Measurements from ENCODE around the gene WWC1. TPM values are rescaled to one million over a fixed set of nuclear protein-coding genes. Genes with fewer than 3 reads are reported as not detected.

Gene WWC1
- total and polyA plus RNA-seq, 10 of the 15 experiments (the other 5 are each of a cell fraction or from before 2014, with no cell fraction given), result 0.50 to 7.8 (median 2.5) TPM

- CTCF ChIA-PET, result interaction anchor here (1.0 to 1.2 kb wide), 2 partner anchors 12 to 17 kb away, joined by 3 to 4 read pairs; no protein-coding TSS in a partner anchor
- no peak overlapping the region for H3K9ac ChIP-seq (ENCODE audit: control insufficient read depth, insufficient read depth, low read length)
- no peak overlapping the region for H2AFZ ChIP-seq (ENCODE audit: control insufficient read depth, low read depth, low read length)
- POLR2A ChIA-PET, result no interaction called here
- RAD21 ChIA-PET (ENCODE audit: unreplicated experiment), result no interaction called here
- FAIRE-seq (no peak), ATAC-seq (no peak), DNase-seq (ENCODE audit: low read depth, low spot score) (no peak)
- H3K79me2 ChIP-seq (ENCODE audit: control insufficient read depth, insufficient read depth, low read length), result no peaks in the 10 kb centered on the region
- H3K4me1 ChIP-seq (ENCODE audit: control insufficient read depth, insufficient read depth, low read length), result peaks cover 4% of the 10 kb centered on the region
- no peak overlapping the region for H3K27ac ChIP-seq (ENCODE audit: control insufficient read depth, insufficient read depth)
- no TSS peak for BruUV-seq (replicated peaks)
- intact Hi-C loops (cut with micrococcal nuclease; ENCODE audit: unreplicated experiment) (no loop called here), in situ Hi-C loops (cut with MboI) (no loop called here)
- no peak overlapping the region for H3K4me3 ChIP-seq
- SMC1A ChIA-PET (ENCODE audit: uncharacterized antibody, unreplicated experiment), result no interaction called here
- no peaks in the 10 kb centered on the region for H3K9me3 ChIP-seq (replicated peaks; ENCODE audit: control insufficient read depth, insufficient read depth, low read length)
- no peaks in the 10 kb centered on the region for H3K36me3 ChIP-seq (ENCODE audit: control insufficient read depth in 2 of 2, insufficient read depth in 2 of 2, low read length in 1 of 2)
- H3K4me2 ChIP-seq (ENCODE audit: control insufficient read depth, insufficient read depth), result no peak overlapping the region
- H4K20me1 ChIP-seq (ENCODE audit: control insufficient read depth, insufficient read depth), result no peaks in the 10 kb centered on the region
- 72% methylated on average over 6 of the region's 6 CpGs for WGBS (ENCODE audit: insufficient coverage, insufficient replicate concordance, low lambda C conversion rate, missing lambda C conversion rate)
- no peaks in the 10 kb centered on the region for H3K27me3 ChIP-seq (replicated peaks in 1 of 2; ENCODE audit: control insufficient read depth in 2 of 2, insufficient read depth in 2 of 2, low read length in 1 of 2)
- TF ChIP-seq FOXM1 (IDR thresholded peaks at IDR 0.05; ENCODE audit: low read depth, low read length) (no peak), POLR2A (IDR thresholded peaks at IDR 0.05; ENCODE audit: low read depth, low read length) (no peak), ELK1 (IDR thresholded peaks at IDR 0.05; ENCODE audit: low read depth, low read length) (no peak), CEBPB (IDR thresholded peaks at IDR 0.05; ENCODE audit: borderline replicate concordance in 1 of 2, low read depth in 2 of 2, low read length in 2 of 2) (no peak)
Observed at GRCh38 chr5:168342151-168342825, 50.8 kb downstream of the WWC1 start.

GRCh38 chr5:168342985-168343384 is 51.5 kb downstream of the WWC1 start:
- ATAC-seq, result no peak
- SMC1A ChIA-PET (ENCODE audit: uncharacterized antibody, unreplicated experiment), result no interaction called here
- H3K79me2 ChIP-seq (ENCODE audit: control insufficient read depth, insufficient read depth, low read length), result no peaks in the 10 kb centered on the region

More at GRCh38 chr5:168342985-168343384, 51.5 kb downstream of the WWC1 start:
- BruUV-seq (replicated peaks), result no TSS peak
- intact Hi-C loops (cut with micrococcal nuclease; ENCODE audit: unreplicated experiment), result no loop called here
- Histone ChIP-seq H3K27me3 (replicated peaks in 1 of 2; ENCODE audit: control insufficient read depth in 2 of 2, insufficient read depth in 2 of 2, low read length in 1 of 2) (no peaks in the 10 kb centered on the region), H3K36me3 (ENCODE audit: control insufficient read depth in 2 of 2, insufficient read depth in 2 of 2, low read length in 1 of 2) (no peaks in the 10 kb centered on the region), H3K27ac (ENCODE audit: control insufficient read depth, insufficient read depth) (no peak overlapping the region), H4K20me1 (ENCODE audit: control insufficient read depth, insufficient read depth) (no peaks in the 10 kb centered on the region), H3K4me3 (no peak overlapping the region), H3K4me1 (ENCODE audit: control insufficient read depth, insufficient read depth, low read length) (peaks cover 5% of the 10 kb centered on the region), H3K9ac (ENCODE audit: control insufficient read depth, insufficient read depth, low read length) (no peak overlapping the region), H2AFZ (ENCODE audit: control insufficient read depth, low read depth, low read length) (no peak overlapping the region), H3K9me3 (replicated peaks; ENCODE audit: control insufficient read depth, insufficient read depth, low read length) (no peaks in the 10 kb centered on the region), H3K4me2 (ENCODE audit: control insufficient read depth, insufficient read depth) (no peak overlapping the region)
- FAIRE-seq (no peak), DNase-seq (ENCODE audit: low read depth, low spot score) (no peak)
- ChIA-PET POLR2A (no interaction called here), CTCF (no interaction called here), RAD21 (ENCODE audit: unreplicated experiment) (no interaction called here)
- TF ChIP-seq IKZF1 (conservative IDR thresholded peaks at IDR 0.05), result no peak
- in situ Hi-C loops (cut with MboI), result no loop called here
- 48% methylated on average over 3 of the region's 3 CpGs for WGBS (ENCODE audit: insufficient coverage, insufficient replicate concordance, low lambda C conversion rate, missing lambda C conversion rate)
